Motor neuron (in vitro differentiated cells): Measurements from ENCODE around the gene WDR86. TPM values are rescaled to one million over a fixed set of nuclear protein-coding genes. Genes with fewer than 3 reads are reported as not detected.
A peak's percentile ranks its signal among the peaks of the same experiment; 100 is the strongest.

Source experiments
- ATAC-seq, 8 experiments: fragments of 200-7000 bp; cut with Tn5 transposase; replicated peaks in 6 of 8; 2 replicates each; pipeline ENCODE4 v1.8.0; 2021; ENCODE audit warnings: mild to moderate bottlenecking in 8 of 8, moderate library complexity in 8 of 8
- H3K27ac ChIP-seq, 2 donors: fragments of 250-450 bp; sonication (Bioruptor Pico); 2 replicates each; pipeline ENCODE4 v1.9.0; 2021; ENCODE audit warnings: antibody characterized with exemption in 2 of 2, mild to moderate bottlenecking in 2 of 2, moderate library complexity in 1 of 2
- H3K4me1 ChIP-seq, 2 donors: fragments of 250-450 bp; sonication (Bioruptor Pico); replicated peaks in 1 of 2; 2 replicates each; pipeline ENCODE4 v1.6.1; 2021; ENCODE audit warnings: antibody characterized with exemption in 2 of 2, mild to moderate bottlenecking in 2 of 2, moderate library complexity in 1 of 2
- H3K4me3 ChIP-seq, 5 donors: fragments of 250-450 bp; sonication (Bioruptor Pico); 2 replicates each; pipeline ENCODE4 v1.9.0; 2021; ENCODE audit warnings: antibody characterized with exemption in 5 of 5, mild to moderate bottlenecking in 5 of 5, moderate library complexity in 4 of 5
- WGBS, 10 experiments: fragments of 450-650 bp; shearing (Covaris generic); methylation state at CpG; one replicate each; pipeline ENCODE4 v1.0.0; 2022; 5-methylcytosine and 5-hydroxymethylcytosine counted together
- in situ Hi-C, 9 experiments: fragments of 400-800 bp; cut with MboI; loops; one replicate each; pipeline ENCODE4 v1.15.0; 2021; ENCODE audit warnings: low sequenced_read_pairs in 9 of 9, low pct_unique_long_range_greater_than_20kb in 2 of 9; ENCODE audit not compliant: unreplicated experiment in 9 of 9
- total RNA-seq, 8 experiments: library from RNA; unstranded; fragments of 300-600 nt; gene quantifications; 2 replicates each; pipeline versions ENCODE4 v1.2.3 to v1.2.4, GENCODE V29; 2022

The WDR86 gene
- total RNA-seq, 8 experiments from 2014 or later, result 0.56 to 35.3 (median 21.8) TPM

DNA sequence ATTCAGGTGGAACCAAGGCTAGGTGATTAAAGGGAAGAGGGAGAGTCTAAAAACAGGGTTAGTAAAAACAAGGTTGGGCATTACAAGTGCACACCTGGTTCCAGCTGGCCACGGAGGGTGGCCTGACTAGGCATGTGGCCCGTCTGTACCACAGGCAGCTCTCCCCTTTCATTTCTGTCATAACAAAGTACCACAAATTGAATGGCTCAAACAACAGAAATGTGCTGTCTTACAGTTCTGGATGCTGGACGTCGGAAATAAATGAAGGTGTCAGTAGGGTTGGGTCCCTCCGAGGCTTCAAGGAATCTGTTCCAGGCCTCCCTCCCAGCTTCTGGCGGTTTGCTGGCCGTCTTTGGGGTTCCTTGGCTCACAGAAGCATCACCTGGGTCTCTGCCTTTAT lies 13.4 kb upstream of the WDR86 start:
- H3K4me1 ChIP-seq, result peaks cover 9 to 10% of the 10 kb centered on the region in 2 donors
- ATAC-seq, result no peak
- no peak overlapping the region for H3K27ac ChIP-seq
- H3K4me3 ChIP-seq, result no peak overlapping the region
- WGBS, 10 experiments, result 6 to 100% (median 85%) methylated on average over 1 to 6 of the region's 7 CpGs; no CpG with 5 or more reads in 3 of the 10 experiments
- in situ Hi-C loops, result no loop called here

DNA sequence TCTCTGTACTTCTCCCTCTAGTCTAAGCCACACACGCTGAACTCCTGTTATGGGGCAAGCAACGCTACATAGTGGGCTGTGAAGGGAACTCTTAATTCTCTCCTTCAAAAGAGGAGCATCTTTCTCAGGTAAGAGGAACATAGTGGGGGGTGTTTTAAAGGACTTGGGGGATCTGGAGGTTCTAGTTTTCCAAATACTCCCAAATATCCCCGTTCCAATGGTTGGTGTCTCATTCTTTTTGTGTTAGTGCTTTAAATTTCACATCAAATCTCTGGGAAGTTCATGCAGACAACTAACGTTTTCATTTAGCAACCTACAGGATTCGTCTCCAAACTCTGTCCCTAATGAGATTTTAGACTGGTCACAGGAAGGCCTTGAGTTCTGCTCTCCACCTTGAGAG lies 12.4 kb upstream of the WDR86 start:
- 18 to 100% (median 81%) methylated on average over 1 to 5 of the region's 5 CpGs for WGBS, 10 experiments
- in situ Hi-C loops, result no loop called here

DNA sequence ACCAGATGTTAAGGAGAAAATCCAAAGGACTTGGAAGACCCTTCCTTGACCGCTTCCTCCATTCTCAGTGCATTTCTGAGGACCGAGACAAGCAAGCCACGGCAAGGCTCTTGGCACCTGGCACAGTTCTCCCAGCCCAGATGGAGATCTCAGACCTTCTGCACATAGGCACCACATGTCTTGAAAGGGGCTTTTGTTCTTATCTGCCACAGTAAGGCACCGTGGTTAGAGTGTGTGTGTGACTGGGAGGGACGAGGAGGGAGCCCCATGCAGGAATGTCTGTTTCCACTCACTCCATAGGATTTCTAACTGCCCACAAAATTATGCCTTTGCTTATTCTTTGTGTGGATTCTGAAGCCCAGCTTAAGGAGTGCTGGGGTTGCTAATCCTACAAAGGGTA lies 10.3 kb upstream of the WDR86 start:
- Histone ChIP-seq H3K4me3 (no peak overlapping the region), H3K4me1 (peaks cover 0 to 9% of the 10 kb centered on the region in 2 donors), H3K27ac (no peak overlapping the region)
- 40 to 90% (median 77%) methylated on average over 1 to 5 of the region's 5 CpGs; no CpG with 5 or more reads in 3 of the 10 experiments for WGBS, 10 experiments
- no peak for ATAC-seq
- in situ Hi-C loops, result no loop called here

More for the DNA sequence above, 12.4 kb upstream of the WDR86 start:
- ATAC-seq, result no peak
- no peak overlapping the region for H3K4me3 ChIP-seq
- no peak overlapping the region for H3K27ac ChIP-seq
- H3K4me1 ChIP-seq, result no peaks in the 10 kb centered on the region

DNA sequence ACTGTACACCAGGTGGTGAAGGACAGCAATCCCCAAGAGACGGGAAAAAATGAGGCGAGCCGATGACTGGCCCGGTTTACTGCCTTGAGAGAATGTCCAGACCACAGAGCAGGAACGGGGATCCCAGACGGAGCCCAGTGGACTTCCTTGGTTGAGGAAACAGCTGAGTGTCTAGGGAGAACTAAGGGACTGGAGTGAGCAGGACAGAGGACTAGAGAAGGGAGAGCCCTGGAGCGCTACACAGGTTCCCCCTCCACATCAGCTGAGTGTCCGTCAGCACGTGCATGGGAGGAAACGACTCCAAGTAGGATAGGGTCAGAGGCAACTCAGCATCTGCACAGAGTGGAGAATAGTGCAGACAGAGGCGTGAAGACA lies 7.1 kb upstream of the WDR86 start:
- ATAC-seq, result peak in 3 of 8 experiments; percentile 16 to 37 (median 21)
- 34 to 100% (median 90%) methylated on average over 1 to 6 of the region's 11 CpGs; no CpG with 5 or more reads in 3 of the 10 experiments for WGBS, 10 experiments
- Histone ChIP-seq H3K4me3 (no peak overlapping the region), H3K27ac (no peak overlapping the region), H3K4me1 (peaks cover 0 to 9% of the 10 kb centered on the region in 2 donors)
- in situ Hi-C loops, result no loop called here

DNA sequence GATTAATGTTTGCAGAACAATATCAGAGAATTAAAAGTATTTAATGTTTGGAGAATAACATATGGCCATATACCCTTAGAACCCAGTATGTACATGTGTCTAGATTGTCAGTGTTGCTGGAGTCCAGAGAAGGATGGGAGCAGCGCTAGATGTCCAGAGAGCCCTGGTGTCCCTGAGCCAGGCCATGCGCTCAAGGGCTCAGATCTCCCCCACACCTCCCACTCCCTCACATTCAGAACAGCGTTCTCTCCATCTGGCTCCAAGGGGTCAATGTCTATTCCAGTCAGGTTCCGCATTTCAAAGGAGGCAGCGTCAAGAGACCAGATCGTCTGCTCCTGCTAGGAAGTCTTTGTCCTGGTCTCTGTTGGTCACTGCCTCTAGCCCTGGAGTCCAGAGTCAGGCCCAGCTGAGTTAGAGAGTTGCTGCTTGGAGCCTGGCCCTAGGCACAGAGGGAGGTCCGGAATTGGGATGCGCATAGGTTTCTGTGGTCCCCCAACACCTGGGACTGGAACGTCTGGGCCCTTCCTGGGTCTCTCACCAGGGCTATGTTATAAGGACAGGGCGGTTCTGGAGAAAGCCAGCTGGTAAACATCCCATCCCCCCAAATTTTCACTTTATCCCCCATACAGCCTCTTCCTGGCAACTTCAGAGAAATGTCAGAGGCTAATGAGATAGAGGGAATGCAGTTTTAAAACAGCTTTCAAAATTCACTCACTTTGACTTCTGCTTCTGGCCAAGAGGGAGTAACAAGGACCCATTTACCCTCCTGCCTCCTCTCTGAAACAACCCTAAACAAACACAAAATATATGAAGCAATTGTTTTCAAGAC lies 6.5 kb upstream of the WDR86 start:
- in situ Hi-C loops, result no loop called here
- Histone ChIP-seq H3K4me3 (no peak overlapping the region), H3K4me1 (peaks cover 0 to 9% of the 10 kb centered on the region in 2 donors), H3K27ac (no peak overlapping the region)
- ATAC-seq, result peak in 6 of 8 experiments; percentile 15 to 38 (median 28)
- WGBS, 10 experiments, result 0 to 80% (median 48%) methylated on average over 1 to 7 of the region's 10 CpGs; no CpG with 5 or more reads in 2 of the 10 experiments

DNA sequence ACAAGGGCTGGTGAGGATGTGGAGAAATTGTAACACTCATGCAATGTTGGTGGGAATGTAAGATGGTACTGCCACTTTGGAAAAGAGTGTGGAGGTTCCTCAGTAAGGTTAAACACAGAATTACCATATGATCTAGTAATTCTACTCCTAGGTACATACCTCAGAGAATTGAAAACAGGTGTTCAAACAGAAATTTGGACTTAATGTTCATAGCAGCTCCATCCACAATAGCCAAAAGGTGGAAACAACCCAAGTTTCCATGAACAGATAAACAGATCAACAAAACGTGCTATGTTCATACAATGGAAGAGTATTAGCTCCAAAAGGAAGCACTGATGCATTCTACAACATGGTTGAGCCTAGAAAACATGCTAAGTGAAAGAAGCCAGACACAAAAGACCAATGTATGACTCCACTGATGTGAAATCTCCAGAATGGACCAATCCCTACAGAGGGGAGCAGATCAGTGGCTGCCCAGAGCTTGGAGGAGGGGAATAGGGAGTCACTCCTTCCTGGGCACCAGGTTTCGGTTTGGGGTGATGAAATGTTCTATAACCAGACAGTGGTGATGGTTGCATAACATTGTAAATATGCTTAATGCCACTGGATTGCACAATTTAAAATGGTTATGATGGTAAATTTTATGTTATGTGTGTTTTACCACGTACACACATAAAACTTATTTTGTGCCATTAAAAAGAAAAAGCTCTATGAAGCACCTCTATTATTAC lies 5.7 kb upstream of the WDR86 start:
- ATAC-seq, result peak in 3 of 8 experiments; percentile 23 to 67 (median 32)
- Histone ChIP-seq H3K4me3 (no peak overlapping the region), H3K27ac (no peak overlapping the region), H3K4me1 (peaks cover 2 to 13% of the 10 kb centered on the region in 2 donors)
- in situ Hi-C loops, result no loop called here
- whole genome bisulfite sequencing, 10 experiments, result 0 to 100% (median 80%) methylated on average over 1 to 3 of the region's 3 CpGs; no CpG with 5 or more reads in 1 of the 10 experiments

DNA sequence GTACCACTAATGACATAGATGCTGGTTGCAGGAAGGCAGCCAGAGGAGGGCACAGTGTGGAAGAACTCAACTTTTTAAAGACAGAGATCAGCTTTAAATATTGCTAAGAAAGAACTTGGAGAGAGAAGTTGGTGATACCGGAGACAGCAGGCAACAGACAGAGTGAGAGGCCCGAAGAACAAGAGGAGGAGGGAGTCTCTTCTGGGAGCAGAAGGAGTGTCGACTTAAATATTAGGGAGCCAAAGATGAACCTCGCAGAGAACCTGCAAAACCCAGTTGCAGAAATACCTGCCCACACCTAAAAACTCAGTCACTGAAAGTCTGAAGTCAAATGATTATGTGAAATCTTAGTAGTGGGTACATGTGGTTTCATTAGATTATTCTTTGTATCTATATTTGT lies 3.4 kb upstream of the WDR86 start:
- WGBS, 10 experiments, result 10 to 100% (median 74%) methylated on average over 1 to 4 of the region's 4 CpGs
- no peak for ATAC-seq
- peaks cover 5 to 17% of the 10 kb centered on the region in 2 donors for H3K4me1 ChIP-seq
- no peak overlapping the region for H3K4me3 ChIP-seq
- no peak overlapping the region for H3K27ac ChIP-seq
- in situ Hi-C loops, result no loop called here

DNA sequence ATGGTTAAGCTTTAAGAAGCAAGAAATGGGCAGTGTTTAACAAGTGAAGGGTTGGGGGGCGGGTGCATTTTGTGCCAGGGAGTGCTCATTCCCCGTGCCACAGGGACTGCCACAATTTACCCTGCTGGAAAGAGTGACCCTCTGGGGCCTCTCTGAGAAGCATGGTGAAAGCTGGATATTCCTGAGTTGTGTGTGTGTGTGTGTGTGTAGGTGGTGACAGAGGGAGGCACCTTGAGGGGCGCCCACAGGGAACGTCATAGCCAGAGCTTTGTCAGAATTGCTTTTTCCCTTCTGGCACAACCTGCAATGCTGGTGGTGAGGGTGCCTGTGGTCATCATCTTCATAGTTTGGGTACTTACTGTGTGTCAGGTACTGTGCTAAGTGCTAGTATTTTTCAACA lies 2.5 kb upstream of the WDR86 start:
- Histone ChIP-seq H3K4me1 (peaks cover 9 to 19% of the 10 kb centered on the region in 2 donors), H3K4me3 (no peak overlapping the region), H3K27ac (no peak overlapping the region)
- ATAC-seq, result no peak
- in situ Hi-C loops, result no loop called here
- 14 to 100% (median 70%) methylated on average over 1 to 3 of the region's 4 CpGs; no CpG with 5 or more reads in 5 of the 10 experiments for WGBS, 10 experiments

DNA sequence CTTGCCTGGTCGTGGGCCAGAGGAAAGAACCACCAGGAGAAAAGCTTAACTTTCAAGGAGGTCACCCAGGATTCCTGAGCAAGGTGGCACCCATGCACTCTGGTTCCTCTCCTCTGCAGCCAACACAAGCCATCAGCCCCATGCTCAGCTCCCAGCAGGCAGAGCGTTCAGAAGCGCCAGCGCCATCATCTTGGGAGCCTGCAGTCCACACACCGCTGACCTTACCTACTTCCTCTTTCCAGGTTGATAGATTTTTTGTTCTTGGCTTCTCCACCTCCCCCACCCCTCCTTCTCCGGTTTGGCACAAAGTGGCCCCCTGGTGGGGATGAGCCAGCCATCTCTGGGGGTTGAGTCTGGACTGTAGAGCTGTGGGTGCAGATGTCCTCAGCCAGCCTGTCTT lies 1.7 kb upstream of the WDR86 start:
- H3K4me3 ChIP-seq, result no peak overlapping the region
- in situ Hi-C loops, result no loop called here
- peaks cover 9 to 16% of the 10 kb centered on the region in 2 donors for H3K4me1 ChIP-seq
- H3K27ac ChIP-seq, result no peak overlapping the region
- no peak for ATAC-seq
- 20 to 91% (median 86%) methylated on average over 1 to 4 of the region's 6 CpGs; no CpG with 5 or more reads in 5 of the 10 experiments for WGBS, 10 experiments

DNA sequence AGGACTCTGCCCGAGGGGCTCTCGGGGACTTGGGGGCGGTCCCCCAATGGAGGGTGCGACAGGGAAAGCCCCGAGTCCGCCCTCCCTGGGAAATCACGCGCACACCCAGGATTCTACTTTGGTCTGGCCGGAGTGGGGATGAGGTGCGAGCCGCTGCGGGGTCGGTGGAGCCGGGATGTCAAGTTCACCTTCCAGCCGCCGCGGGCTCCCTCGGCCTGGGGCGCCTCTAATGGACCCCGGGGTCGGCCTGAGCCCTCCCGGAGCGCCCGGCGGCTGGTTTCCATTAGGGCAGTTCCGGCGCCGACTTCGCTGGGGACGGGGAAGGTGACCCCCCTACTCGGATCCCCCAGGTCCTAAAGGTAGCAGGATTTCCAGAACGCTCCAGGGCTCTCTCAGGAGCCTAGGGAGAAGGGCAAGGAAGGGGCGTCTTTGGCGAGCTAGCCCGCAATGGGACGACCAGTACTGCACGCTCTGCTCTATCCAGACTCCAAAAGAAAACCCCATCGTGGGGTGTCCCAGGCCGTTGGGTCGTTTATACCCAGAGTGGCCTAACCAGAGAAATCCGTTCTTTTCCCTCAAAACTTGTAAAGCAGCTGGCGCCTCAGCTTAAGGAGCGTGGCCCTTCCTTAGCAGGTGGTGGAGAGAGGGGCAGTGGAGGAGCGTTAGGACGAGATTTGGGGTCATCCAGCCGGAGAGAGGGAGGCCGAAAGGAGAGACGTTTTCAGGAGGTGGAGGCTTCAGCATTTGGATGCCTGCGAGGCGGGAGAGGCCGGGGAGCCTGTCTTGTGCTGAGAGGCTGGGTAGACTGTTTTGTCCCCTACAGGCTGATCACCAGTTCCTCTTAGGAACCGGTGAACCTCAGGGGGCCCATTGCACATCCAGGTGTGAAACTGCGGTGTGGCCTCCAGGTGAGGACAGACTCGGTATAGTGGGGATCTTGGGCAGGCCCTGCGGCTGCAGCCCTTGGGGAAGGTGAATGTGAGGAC lies 860 bp upstream of the WDR86 start:
- in situ Hi-C loops, result no loop called here
- H3K4me1 ChIP-seq, result peaks cover 9 to 10% of the 10 kb centered on the region in 2 donors
- H3K4me3 ChIP-seq, result peak overlapping the region; percentile 58 to 88 (median 71)
- peak overlapping the region; percentile 78 to 80 for H3K27ac ChIP-seq
- WGBS, 10 experiments, result 4 to 50% (median 24%) methylated on average over 2 to 26 of the region's 55 CpGs; no CpG with 5 or more reads in 5 of the 10 experiments
- ATAC-seq, result peak; percentile 41 to 74 (median 71)

DNA sequence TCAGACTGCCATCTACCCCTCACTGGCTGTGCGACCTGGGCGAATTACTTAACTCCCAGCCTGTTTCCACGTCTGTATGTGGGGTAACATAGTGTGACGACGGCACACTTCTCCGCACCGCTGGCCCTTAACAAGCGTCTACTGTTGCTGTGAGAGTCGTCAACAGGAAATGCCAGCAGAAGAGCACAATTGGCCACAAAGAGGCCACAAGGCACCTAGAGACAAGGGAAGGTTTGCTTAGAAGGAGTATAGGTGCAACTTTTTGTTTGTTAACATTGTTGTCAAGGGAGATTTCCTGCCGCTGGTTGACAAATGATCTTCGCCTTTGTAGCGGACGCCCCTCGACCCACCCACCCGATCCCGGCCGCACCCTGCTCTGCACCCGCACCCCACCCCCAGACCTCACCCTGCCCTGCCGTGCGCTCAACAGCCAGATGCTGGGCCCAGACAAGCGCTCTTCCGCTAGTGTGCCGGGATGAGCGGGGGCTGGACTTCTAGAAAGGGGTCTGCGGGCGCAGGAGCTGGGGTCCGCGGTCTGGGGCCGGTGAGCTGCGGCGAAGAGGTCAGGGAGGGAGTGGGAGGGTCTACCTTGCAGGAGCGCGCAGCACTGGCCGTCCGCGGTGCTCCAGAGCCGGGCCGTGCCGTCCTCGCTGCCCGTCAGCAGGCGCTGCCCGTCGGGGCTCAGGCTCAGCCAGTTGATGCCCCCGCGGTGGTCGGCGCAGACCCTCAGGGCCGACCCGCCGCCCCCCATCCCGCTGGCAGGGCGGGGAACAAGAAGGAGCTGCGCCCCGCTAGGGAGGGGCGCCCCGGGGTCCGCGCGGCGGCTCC lies 785 bp downstream of the WDR86 start:
- H3K4me3 ChIP-seq, result peak overlapping the region; percentile 58 to 88 (median 71)
- 3 to 53% methylated on average over 6 to 12 of the region's 61 CpGs; no CpG with 5 or more reads in 8 of the 10 experiments for WGBS, 10 experiments
- peak in 7 of 8 experiments; percentile 17 to 50 (median 24) for ATAC-seq
- H3K4me1 ChIP-seq, result peaks cover 17 to 20% of the 10 kb centered on the region in 2 donors
- peak overlapping the region; percentile 78 to 80 for H3K27ac ChIP-seq
- in situ Hi-C loops, result no loop called here

DNA sequence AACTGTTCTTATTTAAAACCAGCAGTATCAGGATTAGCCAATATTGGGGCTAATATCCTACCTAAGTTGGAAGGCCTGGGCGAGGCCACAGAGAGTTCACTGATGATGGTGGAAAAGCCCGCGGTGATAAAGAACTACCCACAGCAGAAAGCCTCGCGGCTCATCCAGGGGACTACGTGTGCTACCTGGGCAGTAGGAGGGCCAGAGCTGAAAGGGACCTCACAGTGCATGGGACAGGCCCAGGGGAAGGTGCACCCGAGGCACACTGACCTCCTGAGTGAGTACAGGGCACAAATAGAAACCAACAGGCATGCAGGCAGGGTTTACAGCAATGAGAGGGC lies 1.4 kb downstream of the WDR86 start:
- ATAC-seq, result no peak
- peak overlapping the region in 1 of 2 donors; percentile 78 for H3K27ac ChIP-seq
- H3K4me1 ChIP-seq, result peaks cover 20 to 24% of the 10 kb centered on the region in 2 donors
- in situ Hi-C loops, result no loop called here
- peak overlapping the region; percentile 58 to 88 (median 71) for H3K4me3 ChIP-seq
- WGBS, 10 experiments, result 70 to 75% methylated on average over 2 to 6 of the region's 7 CpGs; no CpG with 5 or more reads in 8 of the 10 experiments
